ENCODE data around the gene KIF26B. TPM values are rescaled to one million over a fixed set of nuclear protein-coding genes. Genes with fewer than 3 reads are reported as not detected.

The KIF26B gene
- total and polyA plus RNA-seq, 2 of the 4 experiments (the other 2 are of a cell fraction): 0.53 to 0.54 TPM

GRCh38 chr1:245516284-245516759 lies 361.5 kb downstream of the KIF26B start:
- Histone ChIP-seq H3K18ac (ENCODE audit: low read depth, low read length) (no peak overlapping the region), H3K36me3 (ENCODE audit: control insufficient read depth, insufficient read depth, low read length) (no peaks in the 10 kb centered on the region), H3K27me3 (ENCODE audit: control insufficient read depth, insufficient read depth, low read length) (no peaks in the 10 kb centered on the region), H4K8ac (ENCODE audit: low read depth in 2 of 2, low read length in 2 of 2) (no peak overlapping the region), H2BK15ac (ENCODE audit: low read depth, low read length) (no peak overlapping the region), H4K5ac (ENCODE audit: low read depth, low read length) (no peak overlapping the region), H4K20me1 (ENCODE audit: insufficient read depth, low read length) (no peaks in the 10 kb centered on the region), H2AK5ac (ENCODE audit: low read depth, low read length) (no peak overlapping the region), H2BK120ac (ENCODE audit: low read depth, low read length) (peak overlapping the region; percentile 35; the same call in 1 of the 2 replicates), H3K4me2 (ENCODE audit: low read depth, low read length) (no peak overlapping the region), H2AFZ (replicated peaks; ENCODE audit: low read length, poor library complexity) (no peak overlapping the region), H2AK9ac (replicated peaks; ENCODE audit: low read depth, low read length, poor library complexity) (no peak overlapping the region), H3K4me3 (ENCODE audit: insufficient read depth, low read depth, low read length) (no peak overlapping the region), H3K14ac (replicated peaks; ENCODE audit: low read depth, low read length) (no peak overlapping the region), H3K9me3 (ENCODE audit: control insufficient read depth, insufficient read depth, low read length) (no peaks in the 10 kb centered on the region), H2BK20ac (ENCODE audit: low read depth, low read length) (no peak overlapping the region), H3K4me1 (ENCODE audit: control insufficient read depth, insufficient read depth, low read length) (peaks cover 2% of the 10 kb centered on the region; the same call in 1 of the 2 replicates), H3K56ac (ENCODE audit: extremely low read depth, insufficient read depth, low read length) (no peak overlapping the region), H3K4ac (ENCODE audit: low read depth, low read length) (no peak overlapping the region), H3K27ac (ENCODE audit: insufficient read depth, low read length) (no peak overlapping the region), H4K91ac (ENCODE audit: insufficient read depth, low read depth, low read length) (no peak overlapping the region), H3K79me1 (ENCODE audit: low read depth in 1 of 2, low read length in 2 of 2) (no peaks in the 10 kb centered on the region), H2BK5ac (ENCODE audit: low read depth, low read length, poor library complexity, severe bottlenecking) (no peak overlapping the region), H3K9me1 (ENCODE audit: insufficient read depth, low read length) (no peaks in the 10 kb centered on the region), H3K9ac (ENCODE audit: low read depth, low read length) (no peak overlapping the region), H3K23ac (ENCODE audit: low read depth, low read length) (no peak overlapping the region)
- in situ Hi-C loops (cut with MboI; ENCODE audit: low sequenced_read_pairs) (loop anchor here (10.0 kb wide), 1 partner anchor 488 kb away; no protein-coding TSS in a partner anchor), dilution Hi-C loops (cut with HindIII; ENCODE audit: low sequenced_read_pairs, unreplicated experiment) (no loop called here), intact Hi-C loops (cut with micrococcal nuclease) (loop anchor here (1.0 to 10.0 kb wide), 6 partner anchors 81 to 928 kb away; no protein-coding TSS in a partner anchor)
- DNase-seq (peak; percentile 67), ATAC-seq (ENCODE audit: low read depth) (peak; percentile 89)
- TF ChIP-seq CHD1 (IDR thresholded peaks at IDR 0.05; ENCODE audit: low read depth, low read length) (no peak), RFX5 (IDR thresholded peaks at IDR 0.05; ENCODE audit: low read depth, low read length) (no peak), POLR2A (IDR thresholded peaks at IDR 0.05; ENCODE audit: low read depth, low read length) (no peak), MXI1 (IDR thresholded peaks at IDR 0.05; ENCODE audit: borderline replicate concordance, low read depth, low read length) (no peak), USF2 (IDR thresholded peaks at IDR 0.05; ENCODE audit: low read depth, low read length) (no peak), BHLHE40 (IDR thresholded peaks at IDR 0.05; ENCODE audit: low read depth, low read length) (no peak), SMC3 (IDR thresholded peaks at IDR 0.05; ENCODE audit: low read depth, low read length) (peak; percentile 62), CTCF (conservative IDR thresholded peaks at IDR 0.05; ENCODE audit: low read depth, low read length) (peak; percentile 50), RAD21 (IDR thresholded peaks at IDR 0.05; ENCODE audit: low read length) (peak; percentile 66)
- no TSS peak for BruUV-seq (replicated peaks)
- POLR2A ChIA-PET (ENCODE audit: unreplicated experiment): no interaction called here
- 11% methylated on average over 8 of the region's 12 CpGs; no CpG with 5 or more reads in 1 of the 2 experiments for WGBS, 2 experiments (ENCODE audit: extremely low coverage in 2 of 2, insufficient read length in 1 of 2)
- CTCF ChIA-PET: interaction anchor here (0.6 to 1.2 kb wide), 5 partner anchors 59 to 959 kb away, joined by 3 to 4 read pairs (median 3); no protein-coding TSS in a partner anchor

Data from IMR-90 (cell line).